Activated T-helper 2 cell treated with anti-CD3 and anti-CD28 coated beads, Interferon-gamma antibody, Interleukin-2, Interleukin-4, amounts not matched to agents 10 μg/mL and 5 μg/mL and 100 μg/mL, durations not matched to agents 14 hours and 24 hours and 36 hours (primary cell): ENCODE data around the gene DNAH6. TPM values are rescaled to one million over a fixed set of nuclear protein-coding genes. Genes with fewer than 3 reads are reported as not detected.
A peak's percentile ranks its signal among the peaks of the same experiment; 100 is the strongest.

Experiments
- DNase-seq: peaks from one replicate; pipeline ENCODE4 v3.0.0; 2021; ENCODE audit warnings: low spot score
- H3K27ac Mint-ChIP-seq: one replicate; pipeline ENCODE4 v1.8.0; 2021; ENCODE audit warnings: mixed read lengths
- H3K27me3 Mint-ChIP-seq: one replicate; pipeline ENCODE4 v1.8.0; 2021; ENCODE audit warnings: low read depth, mixed read lengths
- H3K36me3 Mint-ChIP-seq: one replicate; pipeline ENCODE4 v1.8.0; 2021; ENCODE audit warnings: low read depth, mixed read lengths
- H3K4me1 Mint-ChIP-seq: one replicate; pipeline ENCODE4 v1.8.0; 2021; ENCODE audit warnings: low read depth, mixed read lengths
- H3K4me3 Mint-ChIP-seq: one replicate; pipeline ENCODE4 v1.8.0; 2021; ENCODE audit warnings: low read depth, mild to moderate bottlenecking, moderate library complexity, mixed read lengths
- H3K9me3 Mint-ChIP-seq: one replicate; pipeline ENCODE4 v1.8.0; 2021; ENCODE audit warnings: mixed read lengths
- intact Hi-C: fragments of 100-400 bp; cut with micrococcal nuclease; formaldehyde crosslinking; loops from one replicate; pipeline ENCODE4 v1.15.1; 2023
- total RNA-seq: library from RNA; stranded (reverse); gene quantifications from 2 replicates; pipeline ENCODE4 v1.2.3, GENCODE V29; 2022

Gene DNAH6
- total RNA-seq, 1 donor from 2014 or later, result 0.14 TPM

- no peaks in the 10 kb centered on the region for H3K36me3 Mint-ChIP-seq
- intact Hi-C loops, result no loop called here
- H3K4me1 Mint-ChIP-seq, result peaks cover 16% of the 10 kb centered on the region
- no peak overlapping the region for H3K4me3 Mint-ChIP-seq
- peaks cover 2% of the 10 kb centered on the region for H3K27me3 Mint-ChIP-seq
- H3K27ac Mint-ChIP-seq, result no peak overlapping the region
- no peaks in the 10 kb centered on the region for H3K9me3 Mint-ChIP-seq
- DNase-seq, result no peak
These were observed 201.0 kb downstream of the DNAH6 start for GRCh38 chr2:84717302-84717701.

- no peaks in the 10 kb centered on the region for H3K36me3 Mint-ChIP-seq
These were observed 203.1 kb downstream of the DNAH6 start for GRCh38 chr2:84719434-84719833.

GRCh38 chr2:84723831-84724230 lies 207.5 kb downstream of the DNAH6 start:
- Mint-ChIP-seq H3K27ac (no peak overlapping the region), H3K9me3 (no peaks in the 10 kb centered on the region), H3K4me3 (no peak overlapping the region), H3K27me3 (no peaks in the 10 kb centered on the region), H3K4me1 (peaks cover 14% of the 10 kb centered on the region), H3K36me3 (no peaks in the 10 kb centered on the region)
- intact Hi-C loops, result no loop called here
- no peak for DNase-seq

More at GRCh38 chr2:84719434-84719833, 203.1 kb downstream of the DNAH6 start:
- Mint-ChIP-seq H3K9me3 (no peaks in the 10 kb centered on the region), H3K4me3 (peak overlapping the region; percentile 59), H3K4me1 (peaks cover 18% of the 10 kb centered on the region), H3K27ac (peak overlapping the region; percentile 63), H3K27me3 (peaks cover 2% of the 10 kb centered on the region)
- intact Hi-C loops, result no loop called here
- no peak for DNase-seq

GRCh38 chr2:84725717-84726116 lies 209.4 kb downstream of the DNAH6 start:
- Mint-ChIP-seq H3K27me3 (no peaks in the 10 kb centered on the region), H3K4me3 (no peak overlapping the region), H3K9me3 (no peaks in the 10 kb centered on the region), H3K4me1 (peaks cover 2% of the 10 kb centered on the region), H3K27ac (no peak overlapping the region), H3K36me3 (no peaks in the 10 kb centered on the region)
- intact Hi-C loops, result no loop called here
- no peak for DNase-seq

GRCh38 chr2:84727315-84727714 lies 211.0 kb downstream of the DNAH6 start:
- no peaks in the 10 kb centered on the region for H3K36me3 Mint-ChIP-seq
- H3K9me3 Mint-ChIP-seq, result no peaks in the 10 kb centered on the region
- no peak overlapping the region for H3K27ac Mint-ChIP-seq
- intact Hi-C loops, result no loop called here
- peaks cover 2% of the 10 kb centered on the region for H3K4me1 Mint-ChIP-seq
- H3K4me3 Mint-ChIP-seq, result no peak overlapping the region
- no peak for DNase-seq
- no peaks in the 10 kb centered on the region for H3K27me3 Mint-ChIP-seq

GRCh38 chr2:84729224-84729623 lies 212.9 kb downstream of the DNAH6 start:
- Mint-ChIP-seq H3K4me1 (peaks cover 3% of the 10 kb centered on the region), H3K36me3 (no peaks in the 10 kb centered on the region), H3K27me3 (no peaks in the 10 kb centered on the region), H3K27ac (no peak overlapping the region), H3K9me3 (no peaks in the 10 kb centered on the region), H3K4me3 (no peak overlapping the region)
- DNase-seq, result no peak
- intact Hi-C loops, result no loop called here

GRCh38 chr2:84731185-84731584 lies 214.9 kb downstream of the DNAH6 start:
- intact Hi-C loops, result no loop called here
- Mint-ChIP-seq H3K4me1 (peaks cover 6% of the 10 kb centered on the region), H3K27ac (no peak overlapping the region), H3K4me3 (no peak overlapping the region), H3K9me3 (no peaks in the 10 kb centered on the region), H3K27me3 (no peaks in the 10 kb centered on the region), H3K36me3 (no peaks in the 10 kb centered on the region)
- no peak for DNase-seq

- no peak overlapping the region for H3K4me3 Mint-ChIP-seq
- intact Hi-C loops, result no loop called here
These were observed 216.8 kb downstream of the DNAH6 start for GRCh38 chr2:84732897-84733778.

GRCh38 chr2:84735389-84735788 lies 219.1 kb downstream of the DNAH6 start:
- intact Hi-C loops, result no loop called here
- Mint-ChIP-seq H3K27ac (no peak overlapping the region), H3K36me3 (no peaks in the 10 kb centered on the region), H3K4me3 (no peak overlapping the region), H3K27me3 (peaks cover 18% of the 10 kb centered on the region), H3K4me1 (peaks cover 6% of the 10 kb centered on the region), H3K9me3 (peaks cover 4% of the 10 kb centered on the region)
- DNase-seq, result no peak

More at GRCh38 chr2:84732897-84733778, 216.8 kb downstream of the DNAH6 start:
- Mint-ChIP-seq H3K9me3 (no peaks in the 10 kb centered on the region), H3K27me3 (peaks cover 11% of the 10 kb centered on the region), H3K27ac (no peak overlapping the region), H3K36me3 (no peaks in the 10 kb centered on the region), H3K4me1 (peaks cover 6% of the 10 kb centered on the region)
- no peak for DNase-seq

- Mint-ChIP-seq H3K9me3 (peaks cover 4% of the 10 kb centered on the region), H3K36me3 (no peaks in the 10 kb centered on the region), H3K27ac (no peak overlapping the region), H3K4me3 (no peak overlapping the region), H3K27me3 (peaks cover 20% of the 10 kb centered on the region), H3K4me1 (peaks cover 10% of the 10 kb centered on the region)
- peak; percentile 48 for DNase-seq
- intact Hi-C loops, result no loop called here
These were observed 225.0 kb downstream of the DNAH6 start for GRCh38 chr2:84741182-84741822.

- Mint-ChIP-seq H3K9me3 (peaks cover 6% of the 10 kb centered on the region), H3K27ac (no peak overlapping the region), H3K27me3 (peaks cover 9% of the 10 kb centered on the region), H3K4me3 (no peak overlapping the region), H3K36me3 (no peaks in the 10 kb centered on the region), H3K4me1 (no peaks in the 10 kb centered on the region)
- intact Hi-C loops, result no loop called here
- no peak for DNase-seq
These were observed 232.0 kb downstream of the DNAH6 start for GRCh38 chr2:84748341-84748740.

GRCh38 chr2:84749442-84749841 lies 233.1 kb downstream of the DNAH6 start:
- intact Hi-C loops, result no loop called here
- H3K27me3 Mint-ChIP-seq, result peaks cover 9% of the 10 kb centered on the region
- no peaks in the 10 kb centered on the region for H3K4me1 Mint-ChIP-seq
- no peak for DNase-seq
- no peaks in the 10 kb centered on the region for H3K36me3 Mint-ChIP-seq
- H3K9me3 Mint-ChIP-seq, result peaks cover 6% of the 10 kb centered on the region
- no peak overlapping the region for H3K4me3 Mint-ChIP-seq
- no peak overlapping the region for H3K27ac Mint-ChIP-seq

- peaks cover 5% of the 10 kb centered on the region for H3K4me1 Mint-ChIP-seq
- intact Hi-C loops, result no loop called here
- no peak overlapping the region for H3K27ac Mint-ChIP-seq
- DNase-seq, result no peak
- H3K36me3 Mint-ChIP-seq, result no peaks in the 10 kb centered on the region
- H3K4me3 Mint-ChIP-seq, result no peak overlapping the region
- peaks cover 7% of the 10 kb centered on the region for H3K27me3 Mint-ChIP-seq
- peaks cover 8% of the 10 kb centered on the region for H3K9me3 Mint-ChIP-seq
These were observed 238.8 kb downstream of the DNAH6 start for GRCh38 chr2:84755096-84755495.
